NT2/D1 (cell line): Measurements from ENCODE around the gene ZNF474.

Experiments used
- SUZ12 ChIP-seq: IDR thresholded peaks from 2 replicates; pipeline ENCODE4 v1.6.1; 2011; ENCODE audit not compliant: insufficient read length, insufficient read depth; ENCODE audit errors: extremely low read depth
- YY1 ChIP-seq: IDR thresholded peaks from 2 replicates; pipeline ENCODE4 v1.6.1; 2011; ENCODE audit not compliant: insufficient read length, insufficient read depth
- ZNF274 ChIP-seq: IDR thresholded peaks from 2 replicates; pipeline ENCODE4 v1.6.1; 2011; ENCODE audit warnings: mild to moderate bottlenecking, low read depth, low read length

DNA sequence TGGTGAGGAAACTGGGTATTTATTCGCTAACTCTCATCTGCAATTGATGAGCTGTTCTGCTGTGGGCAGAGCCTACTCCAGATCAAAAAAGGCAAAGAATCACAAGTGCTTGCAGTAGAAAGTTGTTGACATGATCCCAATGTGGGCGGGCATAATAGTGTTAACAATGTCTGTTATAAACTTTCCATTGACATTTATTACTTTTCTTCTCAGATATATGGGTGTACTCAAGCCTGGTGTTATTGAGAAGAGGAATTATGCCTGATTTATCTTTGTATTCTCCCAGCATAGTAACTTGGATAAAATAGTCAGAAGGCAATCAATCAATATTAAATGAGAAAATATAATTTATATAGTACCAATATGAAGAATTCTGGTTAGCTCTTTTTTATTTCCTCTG lies 47.8 kb downstream of the ZNF474 start:
- TF ChIP-seq SUZ12 (no peak), YY1 (no peak), ZNF274 (no peak)
